ENCODE results near the gene IDE.
A peak's percentile ranks its signal among the peaks of the same experiment; 100 is the strongest.
"Not testable (repeated sequence)": the region's sequence is repeated elsewhere in the genome, so short reads cannot be mapped to it uniquely, and the experiment has no call there.

Gene IDE

DNA sequence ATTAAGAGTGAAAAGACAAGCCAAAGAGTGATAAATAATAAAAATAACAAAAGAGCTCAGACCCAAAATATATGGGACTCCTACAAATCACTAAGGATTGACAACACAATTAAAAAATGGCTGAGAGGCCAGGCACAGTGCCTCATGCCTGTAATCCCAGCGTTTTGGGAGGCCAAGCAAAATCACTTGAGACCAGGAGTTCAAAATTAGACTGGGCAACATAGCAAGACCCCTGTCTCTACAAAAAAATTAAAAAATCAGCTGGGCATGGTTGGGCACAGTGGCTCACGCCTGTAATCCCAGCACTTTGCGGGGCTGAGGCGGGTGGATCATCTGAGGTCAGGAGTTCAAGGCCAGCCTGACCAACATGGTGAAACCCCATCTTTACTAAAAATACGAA lies 137.3 kb downstream of the IDE start:
- H3K4me3 ChIP-seq (ENCODE audit: insufficient read length, low read depth), result no peak overlapping the region
- no peak for DNase-seq (ENCODE audit: low read depth, low spot score)
- no peak overlapping the region for H3K9ac ChIP-seq (ENCODE audit: insufficient read length, low read depth)
- no peak for TF ChIP-seq YY1 (IDR thresholded peaks at IDR 0.05; ENCODE audit: insufficient read depth, insufficient read length)
- TF ChIP-seq ZNF274 (IDR thresholded peaks at IDR 0.05; ENCODE audit: low read depth, low read length), result no peak
- TF ChIP-seq SUZ12 (IDR thresholded peaks at IDR 0.05; ENCODE audit: extremely low read depth, insufficient read depth, insufficient read length), result no peak
- H3K36me3 ChIP-seq (ENCODE audit: insufficient read depth, insufficient read length, low read length), result no peaks in the 10 kb centered on the region
- H3K9me3 ChIP-seq (ENCODE audit: insufficient read depth, low read length), result no peaks in the 10 kb centered on the region
- no peaks in the 10 kb centered on the region for H3K27me3 ChIP-seq (ENCODE audit: insufficient read depth, insufficient read length)
- no peaks in the 10 kb centered on the region for H3K4me1 ChIP-seq (ENCODE audit: insufficient read depth, insufficient read length)

- not testable (repeated sequence) for H3K27me3 ChIP-seq (ENCODE audit: insufficient read depth, insufficient read length)
These were observed 137.8 kb downstream of the IDE start for GRCh38 chr10:92436065-92436464.

DNA sequence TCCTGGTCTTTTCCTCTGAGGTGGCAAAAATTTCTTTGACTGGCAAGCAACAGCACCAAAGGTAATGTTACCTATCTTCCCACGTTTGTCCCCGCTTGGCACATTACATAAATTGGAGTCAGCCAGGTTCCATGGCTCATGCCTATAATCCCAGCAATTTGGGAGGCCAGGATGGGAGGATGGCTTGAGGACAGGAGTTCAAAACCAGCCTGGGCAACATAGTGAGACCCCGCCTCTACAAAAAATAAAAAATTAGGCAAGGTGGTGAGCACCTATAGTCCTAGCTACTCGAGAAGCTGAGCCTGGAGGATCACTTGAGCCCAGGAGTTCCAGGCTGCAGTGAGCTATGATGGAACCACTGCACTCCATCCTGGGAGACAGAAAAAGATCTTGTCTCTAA lies 139.5 kb downstream of the IDE start:
- no peak for TF ChIP-seq YY1 (IDR thresholded peaks at IDR 0.05; ENCODE audit: insufficient read depth, insufficient read length)
- TF ChIP-seq SUZ12 (IDR thresholded peaks at IDR 0.05; ENCODE audit: extremely low read depth, insufficient read depth, insufficient read length), result no peak
- no peak for TF ChIP-seq ZNF274 (IDR thresholded peaks at IDR 0.05; ENCODE audit: low read depth, low read length)
- Histone ChIP-seq H3K9ac (ENCODE audit: insufficient read length, low read depth) (no peak overlapping the region), H3K4me3 (ENCODE audit: insufficient read length, low read depth) (no peak overlapping the region), H3K9me3 (ENCODE audit: insufficient read depth, low read length) (no peaks in the 10 kb centered on the region), H3K27me3 (ENCODE audit: insufficient read depth, insufficient read length) (no peaks in the 10 kb centered on the region), H3K36me3 (ENCODE audit: insufficient read depth, insufficient read length, low read length) (no peaks in the 10 kb centered on the region), H3K4me1 (ENCODE audit: insufficient read depth, insufficient read length) (no peaks in the 10 kb centered on the region)
- no peak for DNase-seq (ENCODE audit: low read depth, low spot score)

More at GRCh38 chr10:92436065-92436464, 137.8 kb downstream of the IDE start:
- DNase-seq (ENCODE audit: low read depth, low spot score); H3K36me3 ChIP-seq (ENCODE audit: insufficient read depth, insufficient read length, low read length); H3K4me3 ChIP-seq (ENCODE audit: insufficient read length, low read depth); H3K9me3 ChIP-seq (ENCODE audit: insufficient read depth, low read length); H3K4me1 ChIP-seq (ENCODE audit: insufficient read depth, insufficient read length); H3K9ac ChIP-seq (ENCODE audit: insufficient read length, low read depth): not testable (repeated sequence)

DNA sequence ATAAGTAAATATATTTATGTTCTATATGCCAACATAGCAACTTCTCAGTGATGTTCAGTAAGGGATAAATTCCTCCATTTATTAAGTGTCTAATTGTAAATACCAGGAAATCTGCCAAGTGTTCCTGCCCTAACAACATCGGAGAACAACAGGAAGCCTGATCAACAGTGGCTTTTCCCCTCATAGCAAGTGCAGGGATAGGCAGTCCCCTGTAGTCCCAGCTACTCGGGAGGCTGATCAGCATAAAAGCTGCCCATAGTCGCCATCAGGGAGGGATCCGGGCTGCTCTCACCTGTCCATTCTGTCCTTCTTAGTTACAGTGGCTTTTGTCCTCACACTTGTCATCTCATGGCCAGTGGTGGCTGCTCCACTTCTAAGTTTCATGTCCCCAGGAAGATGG lies 141.3 kb downstream of the IDE start:
- Histone ChIP-seq H3K9ac (ENCODE audit: insufficient read length, low read depth) (no peak overlapping the region), H3K4me1 (ENCODE audit: insufficient read depth, insufficient read length) (no peaks in the 10 kb centered on the region), H3K9me3 (ENCODE audit: insufficient read depth, low read length) (no peaks in the 10 kb centered on the region), H3K27me3 (ENCODE audit: insufficient read depth, insufficient read length) (no peaks in the 10 kb centered on the region), H3K4me3 (ENCODE audit: insufficient read length, low read depth) (no peak overlapping the region), H3K36me3 (ENCODE audit: insufficient read depth, insufficient read length, low read length) (no peaks in the 10 kb centered on the region)
- TF ChIP-seq YY1 (IDR thresholded peaks at IDR 0.05; ENCODE audit: insufficient read depth, insufficient read length) (no peak), ZNF274 (IDR thresholded peaks at IDR 0.05; ENCODE audit: low read depth, low read length) (no peak), SUZ12 (IDR thresholded peaks at IDR 0.05; ENCODE audit: extremely low read depth, insufficient read depth, insufficient read length) (no peak)
- DNase-seq (ENCODE audit: low read depth, low spot score), result no peak

- Histone ChIP-seq H3K4me3 (ENCODE audit: insufficient read length, low read depth) (no peak overlapping the region), H3K9ac (ENCODE audit: insufficient read length, low read depth) (no peak overlapping the region), H3K4me1 (ENCODE audit: insufficient read depth, insufficient read length) (no peaks in the 10 kb centered on the region), H3K36me3 (ENCODE audit: insufficient read depth, insufficient read length, low read length) (no peaks in the 10 kb centered on the region), H3K9me3 (ENCODE audit: insufficient read depth, low read length) (no peaks in the 10 kb centered on the region), H3K27me3 (ENCODE audit: insufficient read depth, insufficient read length) (no peaks in the 10 kb centered on the region)
- TF ChIP-seq SUZ12 (IDR thresholded peaks at IDR 0.05; ENCODE audit: extremely low read depth, insufficient read depth, insufficient read length) (no peak), YY1 (IDR thresholded peaks at IDR 0.05; ENCODE audit: insufficient read depth, insufficient read length) (no peak), ZNF274 (IDR thresholded peaks at IDR 0.05; ENCODE audit: low read depth, low read length) (no peak)
- DNase-seq (ENCODE audit: low read depth, low spot score), result no peak
These were observed 143.8 kb downstream of the IDE start for GRCh38 chr10:92430103-92430502.

GRCh38 chr10:92421550-92421949 lies 152.3 kb downstream of the IDE start:
- TF ChIP-seq YY1 (IDR thresholded peaks at IDR 0.05; ENCODE audit: insufficient read depth, insufficient read length), result no peak
- no peak for TF ChIP-seq ZNF274 (IDR thresholded peaks at IDR 0.05; ENCODE audit: low read depth, low read length)
- TF ChIP-seq SUZ12 (IDR thresholded peaks at IDR 0.05; ENCODE audit: extremely low read depth, insufficient read depth, insufficient read length), result no peak
- Histone ChIP-seq H3K4me1 (ENCODE audit: insufficient read depth, insufficient read length) (peaks cover 4% of the 10 kb centered on the region), H3K36me3 (ENCODE audit: insufficient read depth, insufficient read length, low read length) (no peaks in the 10 kb centered on the region), H3K4me3 (ENCODE audit: insufficient read length, low read depth) (no peak overlapping the region), H3K9ac (ENCODE audit: insufficient read length, low read depth) (no peak overlapping the region), H3K9me3 (ENCODE audit: insufficient read depth, low read length) (peaks cover 4% of the 10 kb centered on the region; the same call in 1 of the 2 replicates), H3K27me3 (ENCODE audit: insufficient read depth, insufficient read length) (peaks cover 43% of the 10 kb centered on the region)
- DNase-seq (ENCODE audit: low read depth, low spot score), result no peak

GRCh38 chr10:92420546-92421275 lies 153.2 kb downstream of the IDE start:
- no peak for TF ChIP-seq ZNF274 (IDR thresholded peaks at IDR 0.05; ENCODE audit: low read depth, low read length)
- TF ChIP-seq SUZ12 (IDR thresholded peaks at IDR 0.05; ENCODE audit: extremely low read depth, insufficient read depth, insufficient read length), result no peak
- no peak for TF ChIP-seq YY1 (IDR thresholded peaks at IDR 0.05; ENCODE audit: insufficient read depth, insufficient read length)
- peaks cover 4% of the 10 kb centered on the region for H3K4me1 ChIP-seq (ENCODE audit: insufficient read depth, insufficient read length)
- peaks cover 11% of the 10 kb centered on the region; the same call in 1 of the 2 replicates for H3K9me3 ChIP-seq (ENCODE audit: insufficient read depth, low read length)
- no peak for DNase-seq (ENCODE audit: low read depth, low spot score)
- H3K27me3 ChIP-seq (ENCODE audit: insufficient read depth, insufficient read length), result peaks cover 43% of the 10 kb centered on the region
- H3K4me3 ChIP-seq (ENCODE audit: insufficient read length, low read depth), result peak overlapping the region; percentile 22
- H3K36me3 ChIP-seq (ENCODE audit: insufficient read depth, insufficient read length, low read length), result no peaks in the 10 kb centered on the region
- peak overlapping the region; percentile 42 for H3K9ac ChIP-seq (ENCODE audit: insufficient read length, low read depth)

Measured in NT2/D1 (cell line).